Measurements from ENCODE around the gene SERINC2. TPM values are rescaled to one million over a fixed set of nuclear protein-coding genes. Genes with fewer than 3 reads are reported as not detected.

The SERINC2 gene
- 2.8 TPM for total RNA-seq
- long read RNA-seq, partial matches to known transcripts, result 1 of 5 reads
- long read RNA-seq, other reads (novel, unspliced or antisense), result 1 of 5 reads

DNA sequence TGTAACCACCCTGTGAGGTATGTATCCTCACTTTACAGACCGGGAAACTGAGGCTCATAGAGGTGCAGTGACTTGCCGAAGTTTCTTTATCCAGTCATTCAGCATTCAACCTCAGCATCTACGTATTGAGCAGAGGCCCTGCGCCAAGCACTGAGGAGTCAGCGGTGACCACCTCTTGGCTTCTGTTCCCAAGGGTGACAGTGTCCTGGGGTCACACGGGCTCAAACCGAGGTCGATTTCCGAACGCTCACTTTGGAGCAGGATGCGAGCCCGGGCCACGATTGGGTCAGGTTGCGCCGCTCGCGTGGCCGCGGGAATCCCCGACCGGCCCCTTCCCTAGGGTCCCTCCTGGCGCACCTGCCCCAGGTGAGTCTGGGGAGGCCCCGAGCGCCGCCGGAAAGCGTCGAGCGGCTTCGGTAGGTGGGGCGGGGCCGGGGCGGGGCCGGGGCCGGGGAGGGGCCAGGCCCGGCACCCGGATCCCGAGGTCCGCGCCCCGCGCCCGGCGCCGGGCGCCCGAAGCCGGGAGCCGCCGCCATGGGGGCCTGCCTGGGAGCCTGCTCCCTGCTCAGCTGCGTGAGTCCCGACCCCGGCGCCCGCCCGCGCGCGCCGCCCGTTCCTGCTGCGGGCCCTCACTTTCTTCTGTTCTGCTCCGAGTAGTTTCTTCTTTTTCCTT lies at the start of gene SERINC2:
SERINC2 (plus strand) TSS at position 482 of the 673 bp plus-strand sequence; CDS start at position 535, 53 bp downstream.
- DNase-seq (ENCODE audit: low spot score), result no peak

GRCh38 chr1:31364561-31365250 lies 48.3 kb upstream of the SERINC2 start:
- intact Hi-C loops (cut with DNase I), result no loop called here
- DNase-seq (ENCODE audit: low spot score), result no peak

More for the DNA sequence above, at the start of gene SERINC2:
- intact Hi-C loops (cut with DNase I), result no loop called here

DNA sequence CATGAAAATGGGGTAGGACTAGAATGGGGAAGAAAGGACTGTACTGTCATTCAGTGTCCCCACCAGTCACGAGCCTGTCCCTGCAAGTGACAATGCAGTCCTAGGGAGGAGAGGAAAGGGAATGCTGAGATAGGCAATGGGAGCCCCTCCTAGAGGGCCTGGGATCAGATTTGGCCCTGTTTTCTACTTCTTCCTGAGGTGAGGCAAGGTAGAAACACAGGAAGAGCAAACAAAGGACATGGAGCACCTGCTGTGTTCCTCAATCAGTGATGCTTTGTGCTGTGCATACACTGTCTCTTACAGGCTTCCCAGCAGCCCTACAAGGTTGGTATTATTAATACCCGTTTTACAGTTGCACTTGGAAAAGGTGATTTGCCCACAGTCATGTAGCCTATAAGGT lies 46.2 kb upstream of the SERINC2 start:
- intact Hi-C loops (cut with DNase I), result no loop called here
- DNase-seq (ENCODE audit: low spot score), result no peak

GRCh38 chr1:31368611-31369107 lies 44.4 kb upstream of the SERINC2 start:
- DNase-seq (ENCODE audit: low spot score), result peak; percentile 83
- intact Hi-C loops (cut with DNase I), result no loop called here

DNA sequence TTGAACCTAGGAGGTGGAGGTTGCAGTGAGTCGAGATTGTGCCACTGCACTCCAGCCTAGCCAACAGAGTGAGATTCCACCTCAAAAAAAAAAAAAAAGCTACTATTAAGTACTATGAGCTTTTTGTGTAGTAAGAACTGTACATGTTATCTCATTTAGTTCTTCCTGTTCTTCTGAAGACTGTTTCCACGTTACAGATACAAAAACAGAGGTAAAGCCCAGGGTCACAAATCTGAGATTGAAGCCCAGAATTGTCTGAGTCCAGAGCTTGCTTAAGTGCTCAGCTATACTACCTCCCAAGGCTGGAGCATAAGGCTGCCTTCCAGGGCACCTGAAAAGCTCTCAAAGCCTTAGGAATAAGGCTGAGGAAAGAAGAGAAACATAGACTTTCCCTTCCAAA lies 43.0 kb upstream of the SERINC2 start:
- DNase-seq (ENCODE audit: low spot score), result no peak

GRCh38 chr1:31370565-31370964 lies 42.4 kb upstream of the SERINC2 start:
- no peak for DNase-seq (ENCODE audit: low spot score)
- intact Hi-C loops (cut with DNase I), result no loop called here

More for the DNA sequence above, 43.0 kb upstream of the SERINC2 start:
- intact Hi-C loops (cut with DNase I), result no loop called here

DNA sequence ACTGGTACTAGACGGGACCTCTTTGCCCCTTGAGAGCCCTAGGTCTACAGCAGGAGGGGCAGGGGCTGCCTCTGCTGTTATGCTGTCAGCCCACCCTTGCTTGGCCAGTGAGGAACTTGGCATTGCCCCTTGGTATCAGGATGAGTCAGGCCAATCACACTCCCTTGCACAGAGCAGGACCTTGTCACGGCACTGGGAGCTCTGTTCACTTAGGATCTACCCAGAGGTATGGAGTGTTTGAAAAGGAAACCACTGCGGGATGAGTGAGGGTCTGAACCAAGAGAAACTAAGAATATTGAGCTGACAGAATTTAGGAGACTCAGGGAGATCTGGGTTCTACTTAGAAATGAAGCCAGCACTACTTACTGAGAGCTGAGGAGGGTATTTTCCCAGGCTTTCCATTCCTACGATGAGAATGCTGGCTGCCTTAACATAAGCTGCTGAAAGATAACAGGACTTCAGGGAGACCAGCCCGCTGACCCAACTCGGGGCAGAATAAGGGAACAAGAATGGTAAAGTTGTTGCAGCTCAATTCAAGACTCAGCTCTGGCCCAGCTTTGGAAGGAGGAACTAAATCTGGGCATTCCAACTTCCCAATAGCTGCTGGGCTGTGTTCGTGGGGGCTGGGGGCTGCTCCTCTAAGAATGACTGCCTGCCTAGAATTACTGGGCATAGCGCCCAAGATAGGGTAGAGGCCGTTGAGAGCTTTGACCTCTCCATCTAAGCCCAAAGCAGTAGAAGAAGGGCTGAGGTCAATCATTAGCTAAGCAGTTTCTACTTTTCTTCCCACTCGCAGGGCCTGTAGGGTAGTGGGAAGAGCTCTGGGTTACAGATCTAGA lies 41.7 kb upstream of the SERINC2 start:
- intact Hi-C loops (cut with DNase I), result no loop called here
- no peak for DNase-seq (ENCODE audit: low spot score)

DNA sequence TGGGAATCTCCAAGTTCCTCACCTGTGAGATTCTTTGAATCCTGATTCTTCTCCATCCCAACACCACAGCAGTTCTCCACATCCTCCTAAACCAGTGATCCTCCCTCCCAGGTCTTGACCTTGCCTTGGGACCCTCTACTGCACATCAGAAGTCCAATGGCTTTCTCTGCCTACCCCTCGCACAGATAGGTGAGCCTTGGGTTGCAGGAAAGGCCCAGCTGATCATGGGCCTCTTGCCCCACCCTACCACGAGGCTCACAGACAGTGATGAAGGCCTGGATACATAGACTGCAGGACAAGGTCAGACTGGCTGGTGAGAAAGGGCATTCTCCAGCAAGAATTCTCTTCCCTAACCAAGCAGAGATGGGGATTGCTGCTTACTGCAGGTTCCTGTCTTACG lies 41.0 kb upstream of the SERINC2 start:
- intact Hi-C loops (cut with DNase I), result no loop called here
- DNase-seq (ENCODE audit: low spot score), result no peak

GRCh38 chr1:31372751-31373055 lies 40.3 kb upstream of the SERINC2 start:
- intact Hi-C loops (cut with DNase I), result loop anchor here (1.0 kb wide), 1 partner anchor 10 kb away; no protein-coding TSS in a partner anchor
- no peak for DNase-seq (ENCODE audit: low spot score)

DNA sequence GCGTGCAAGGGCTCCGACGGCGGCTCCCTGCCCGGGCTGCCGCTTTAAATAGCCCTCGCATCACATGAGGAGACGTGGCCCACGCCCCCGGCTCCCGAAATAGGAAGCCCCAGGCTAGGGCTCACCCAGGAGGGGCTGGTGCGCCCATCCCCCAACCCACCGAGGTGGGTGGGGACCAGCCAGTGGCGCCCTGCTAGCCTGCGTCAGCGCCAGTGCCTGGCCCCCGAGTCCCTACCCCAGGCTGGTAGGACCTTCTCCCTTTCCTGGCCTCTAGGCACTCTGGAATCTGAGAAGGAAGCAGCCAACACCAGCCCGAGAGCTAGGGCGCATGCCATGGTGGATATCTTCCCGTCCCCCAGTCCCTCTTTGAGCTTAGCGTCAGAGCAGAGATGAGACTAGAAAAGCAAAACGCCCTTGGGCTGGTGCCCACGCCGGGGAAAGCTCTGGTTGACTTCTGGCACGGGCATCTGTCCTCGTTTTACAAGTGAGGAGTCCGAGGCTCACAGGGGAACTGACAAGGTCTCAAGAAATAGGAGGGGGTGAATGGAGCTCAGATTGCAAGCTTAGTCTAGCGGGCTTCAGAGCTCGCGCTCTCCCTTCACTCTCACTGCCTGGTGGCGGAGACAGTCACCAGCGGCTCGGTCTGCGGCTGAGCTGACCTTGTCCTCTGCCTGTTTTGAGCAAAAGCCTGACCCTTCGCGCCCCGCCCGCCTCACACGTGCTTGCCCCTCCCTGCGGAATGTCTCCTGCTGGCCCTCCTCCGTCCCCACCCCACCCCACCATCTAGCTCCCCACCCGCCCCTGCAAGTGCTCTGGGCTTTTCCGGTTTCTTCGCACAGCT lies 39.7 kb upstream of the SERINC2 start, which contains the start of gene FABP3:
FABP3 (minus strand) TSS at position 21 of the 841 bp plus-strand sequence. CDS start 62 bp downstream, outside the sequence.
- intact Hi-C loops (cut with DNase I), result loop anchor here (1.0 kb wide), 1 partner anchor 9 kb away; no protein-coding TSS in a partner anchor
- peak; percentile 93 for DNase-seq (ENCODE audit: low spot score)

GRCh38 chr1:31373897-31374486 lies 39.0 kb upstream of the SERINC2 start:
- no peak for DNase-seq (ENCODE audit: low spot score)
- intact Hi-C loops (cut with DNase I), result loop anchor here (1.0 kb wide), 1 partner anchor 8 kb away; no protein-coding TSS in a partner anchor

GRCh38 chr1:31374511-31375196 lies 38.4 kb upstream of the SERINC2 start:
- intact Hi-C loops (cut with DNase I), result no loop called here
- DNase-seq (ENCODE audit: low spot score), result no peak

DNA sequence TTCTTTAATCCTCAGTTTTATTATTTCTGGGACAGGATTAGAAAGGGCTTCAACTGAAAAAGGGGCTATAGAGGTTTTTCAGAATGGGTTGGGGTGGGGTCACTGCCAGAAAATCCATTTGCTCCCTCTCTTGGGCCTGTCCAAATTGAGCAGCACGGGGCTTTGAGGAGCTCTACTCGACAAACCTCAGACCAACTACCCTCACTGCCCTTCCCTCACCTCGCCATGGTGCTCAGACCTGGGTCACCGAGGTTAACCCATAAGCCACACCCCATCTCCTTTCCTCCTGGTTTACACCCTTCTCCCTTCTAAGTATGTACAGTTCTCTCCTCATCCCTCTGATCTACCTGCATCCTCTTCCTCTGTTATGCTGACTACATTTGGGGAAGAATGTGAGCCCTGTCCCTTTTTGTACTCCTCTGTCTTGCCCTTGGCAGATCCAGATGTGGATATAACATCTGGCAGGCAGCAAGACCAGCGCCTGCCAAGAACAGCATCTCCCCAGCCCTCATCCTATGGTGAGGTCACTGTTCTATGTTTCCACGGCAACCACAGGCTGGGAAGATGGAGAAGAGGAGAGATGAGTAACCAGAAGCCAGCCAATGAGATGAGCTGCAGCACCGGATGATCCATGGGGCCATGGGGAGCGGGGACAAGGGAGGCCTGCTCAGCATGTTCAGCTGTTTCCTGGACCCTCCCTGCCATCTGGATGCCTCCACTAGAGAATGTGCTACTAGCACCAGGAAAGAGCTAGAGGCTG lies 36.5 kb upstream of the SERINC2 start:
- peak; percentile 62 for DNase-seq (ENCODE audit: low spot score)
- intact Hi-C loops (cut with DNase I), result no loop called here

- intact Hi-C loops (cut with DNase I), result no loop called here
- DNase-seq (ENCODE audit: low spot score), result no peak
Observed at GRCh38 chr1:31377364-31377863, 35.6 kb upstream of the SERINC2 start.

GRCh38 chr1:31378001-31378400 lies 35.0 kb upstream of the SERINC2 start:
- DNase-seq (ENCODE audit: low spot score), result no peak
- intact Hi-C loops (cut with DNase I), result no loop called here

- DNase-seq (ENCODE audit: low spot score), result no peak
- intact Hi-C loops (cut with DNase I), result loop anchor here (5.0 kb wide), 1 partner anchor 247 kb away; no protein-coding TSS in a partner anchor
Observed at GRCh38 chr1:31380181-31380580, 32.8 kb upstream of the SERINC2 start.
